H1 (cell line): ENCODE results near the gene OCIAD1.

Source experiments
- CHD2 ChIP-seq: IDR thresholded peaks from 2 replicates; pipeline ENCODE4 v1.6.1; 2012; ENCODE audit warnings: low read length, improper control_type of control experiment
- CREB1 ChIP-seq: IDR thresholded peaks from 2 replicates; pipeline ENCODE4 v1.6.1; 2012; ENCODE audit warnings: inconsistent platforms
- CTCF ChIP-seq, 3 experiments: IDR thresholded peaks; 1 replicate in 2 of 3; 2 replicates in 1 of 3; pipeline versions ENCODE4 v1.5.1 to v1.6.1; 2011; ENCODE audit warnings: low read length in 3 of 3, mild to moderate bottlenecking in 3 of 3, inconsistent platforms in 2 of 3, low read depth in 1 of 3, moderate library complexity in 1 of 3; ENCODE audit not compliant: insufficient read depth in 1 of 3; ENCODE audit errors: control extremely low read depth in 1 of 3
- KDM1A ChIP-seq: fragments of 200-600, 300-600 bp; sonication (generic); IDR thresholded peaks from 2 replicates; pipeline ENCODE4 v1.7.1; 2016; ENCODE audit warnings: mild to moderate bottlenecking, low read length, borderline replicate concordance
- KDM5A ChIP-seq: fragments of 200-600 bp; IDR thresholded peaks from 2 replicates; pipeline ENCODE4 v1.7.1; 2012; ENCODE audit warnings: mild to moderate bottlenecking, low read length, inconsistent platforms, mixed read lengths
- MAX ChIP-seq: IDR thresholded peaks from 2 replicates; pipeline ENCODE4 v1.6.1; 2012; ENCODE audit warnings: inconsistent platforms
- NRF1 ChIP-seq: IDR thresholded peaks from 2 replicates; pipeline ENCODE4 v1.6.1; 2011; ENCODE audit warnings: mild to moderate bottlenecking, low read depth, low read length, improper control_type of control experiment
- POLR2A ChIP-seq, 2 experiments: IDR thresholded peaks; 1 replicate in 1 of 2; 2 replicates in 1 of 2; pipeline ENCODE4 v1.6.1; 2011; ENCODE audit warnings: low read depth in 2 of 2, low read length in 2 of 2, mild to moderate bottlenecking in 2 of 2; ENCODE audit errors: control extremely low read depth in 1 of 2
- POLR2AphosphoS5 ChIP-seq: IDR thresholded peaks from 2 replicates; pipeline ENCODE4 v1.6.1; 2011; ENCODE audit warnings: low read depth, low read length
- RAD21 ChIP-seq, 2 experiments: IDR thresholded peaks in 1 of 2; conservative IDR thresholded peaks in 1 of 2; 2 replicates each; pipeline ENCODE4 v1.6.1; 2011; ENCODE audit warnings: low read depth in 2 of 2, low read length in 2 of 2, improper control_type of control experiment in 1 of 2, inconsistent platforms in 1 of 2, mild to moderate bottlenecking in 1 of 2, moderate library complexity in 1 of 2
- RFX5 ChIP-seq: IDR thresholded peaks from 2 replicates; pipeline ENCODE4 v1.6.1; 2011; ENCODE audit warnings: low read depth, low read length, improper control_type of control experiment, borderline replicate concordance
- SAP30 ChIP-seq: fragments of 300-600 bp; sonication (generic); IDR thresholded peaks from 2 replicates; pipeline ENCODE4 v1.7.1; 2012; ENCODE audit warnings: low read length, moderate library complexity, mild to moderate bottlenecking, inconsistent platforms; ENCODE audit not compliant: insufficient read depth, insufficient replicate concordance
- SIN3A ChIP-seq, 2 experiments: IDR thresholded peaks in 1 of 2; conservative IDR thresholded peaks in 1 of 2; 2 replicates each; pipeline ENCODE4 v1.6.1; 2011 to 2012; ENCODE audit warnings: low read length in 2 of 2, improper control_type of control experiment in 1 of 2, low read depth in 1 of 2, mild to moderate bottlenecking in 1 of 2
- USF2 ChIP-seq: IDR thresholded peaks from 2 replicates; pipeline ENCODE4 v1.6.1; 2011; ENCODE audit warnings: low read length, improper control_type of control experiment

DNA sequence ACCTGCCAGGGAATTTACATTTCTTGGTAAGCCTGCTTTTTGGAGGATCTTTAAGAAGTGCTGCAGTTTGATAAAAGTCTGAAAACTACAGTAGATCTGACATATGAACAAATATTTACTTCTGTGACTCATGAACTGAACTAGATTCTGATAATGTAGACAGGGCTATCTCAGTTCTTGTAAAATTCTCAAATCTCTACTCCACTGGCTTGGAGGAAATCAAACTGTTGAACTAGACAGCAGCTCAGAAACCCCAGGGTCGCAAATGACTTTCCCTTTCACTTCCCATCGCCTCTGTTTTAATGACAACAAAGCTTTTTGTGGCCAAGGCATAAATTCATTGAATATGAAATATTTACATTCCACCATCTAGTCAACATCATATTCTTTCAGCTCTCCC lies 15.4 kb upstream of the OCIAD1 start:
- TF ChIP-seq RAD21 (IDR thresholded peaks at IDR 0.05 in 1 of 2, conservative IDR thresholded peaks at IDR 0.05 in 1 of 2; ENCODE audit: low read depth in 2 of 2, low read length in 2 of 2) (no peak), SIN3A (conservative IDR thresholded peaks at IDR 0.05 in 1 of 2, IDR thresholded peaks at IDR 0.05 in 1 of 2; ENCODE audit: low read depth in 1 of 2, low read length in 2 of 2) (no peak), KDM1A (no peak), MAX (no peak), POLR2A (IDR thresholded peaks at IDR 0.05; ENCODE audit: control extremely low read depth in 1 of 2, low read depth in 2 of 2, low read length in 2 of 2) (no peak), CREB1 (no peak), SAP30 (no peak), CTCF (IDR thresholded peaks at IDR 0.05; ENCODE audit: control extremely low read depth in 1 of 3, insufficient read depth in 1 of 3, low read depth in 1 of 3, low read length in 3 of 3) (no peak), NRF1 (no peak), USF2 (no peak), POLR2AphosphoS5 (no peak), RFX5 (no peak), CHD2 (no peak), KDM5A (no peak)
